Left lung (tissue), 10 donors: ENCODE data around the gene ADPRHL1. TPM values are rescaled to one million over a fixed set of nuclear protein-coding genes. Genes with fewer than 3 reads are reported as not detected.

ENCODE experiments used
- ATAC-seq: fragments of 200-7000 bp; cut with Tn5 transposase; one replicate; pipeline ENCODE4 v1.9.1; 2020; ENCODE audit warnings: moderate library complexity
- DNase-seq, 4 donors: peaks; one replicate each; pipeline ENCODE4 v3.0.0-alpha.2; 2013 to 2020
- H3K27ac ChIP-seq, 2 donors: fragments of 200-600 bp; sonication (generic) in 1 of 2; one replicate each; pipeline versions ENCODE4 v1.5.0 to v1.8.0; 2020 to 2021
- H3K27me3 ChIP-seq, 2 donors: fragments of 200-600 bp; sonication (generic) in 1 of 2; one replicate each; pipeline versions ENCODE4 v1.5.0 to v1.8.0; 2020 to 2021
- H3K36me3 ChIP-seq, 2 donors: fragments of 200-600 bp; sonication (generic) in 1 of 2; one replicate each; pipeline versions ENCODE4 v1.5.0 to v1.8.0; 2020 to 2021
- H3K4me1 ChIP-seq, 2 donors: fragments of 200-600 bp; one replicate each; pipeline ENCODE4 v1.8.0; 2021
- H3K4me3 ChIP-seq, 2 donors: fragments of 200-600 bp; sonication (generic) in 1 of 2; one replicate each; pipeline versions ENCODE4 v1.5.0 to v1.8.0; 2020 to 2021; ENCODE audit warnings: mild to moderate bottlenecking in 1 of 2
- H3K9me3 ChIP-seq, 2 donors: fragments of 200-600 bp; sonication (generic) in 1 of 2; one replicate each; pipeline versions ENCODE4 v1.5.0 to v1.8.0; 2020 to 2021
- intact Hi-C, 2 donors: fragments of 100-400 bp; cut with DNase I; formaldehyde crosslinking; loops; one replicate each; pipeline versions ENCODE4 v1.11.2 to v1.14.2; 2022
- polyA plus RNA-seq, 6 donors: library from polyadenylated mRNA; unstranded; fragments of 120-200 nt; gene quantifications; one replicate each; pipeline ENCODE4 v1.2.1, GENCODE V29; 2013; ENCODE audit not compliant: insufficient read length in 6 of 6
- total RNA-seq, 2 donors: library from RNA; stranded (reverse); fragmentation: NEBNext Ultra II Directional; extraction: Animal tissue kit (Norgen Biotek cat#: 25700); gene quantifications; one replicate each; pipeline ENCODE4 v1.2.1, GENCODE V29; 2021
- TF ChIP-seq, protein P1 (sequence below), 2 donors: fragments of 200-600 bp; sonication (generic) in 1 of 2; IDR thresholded peaks; one replicate each; pipeline versions ENCODE4 v1.5.0 to v1.8.0; 2021; ENCODE audit warnings: antibody characterized with exemption in 2 of 2
- donor health status: DM: no; HTN: yes; CAD: no.
- donor health status: DM: no; HTN: no; CAD: no.

ADPRHL1 gene
- total and polyA plus RNA-seq, 8 donors = 0.66 to 2.3 (median 1.5) TPM

DNA sequence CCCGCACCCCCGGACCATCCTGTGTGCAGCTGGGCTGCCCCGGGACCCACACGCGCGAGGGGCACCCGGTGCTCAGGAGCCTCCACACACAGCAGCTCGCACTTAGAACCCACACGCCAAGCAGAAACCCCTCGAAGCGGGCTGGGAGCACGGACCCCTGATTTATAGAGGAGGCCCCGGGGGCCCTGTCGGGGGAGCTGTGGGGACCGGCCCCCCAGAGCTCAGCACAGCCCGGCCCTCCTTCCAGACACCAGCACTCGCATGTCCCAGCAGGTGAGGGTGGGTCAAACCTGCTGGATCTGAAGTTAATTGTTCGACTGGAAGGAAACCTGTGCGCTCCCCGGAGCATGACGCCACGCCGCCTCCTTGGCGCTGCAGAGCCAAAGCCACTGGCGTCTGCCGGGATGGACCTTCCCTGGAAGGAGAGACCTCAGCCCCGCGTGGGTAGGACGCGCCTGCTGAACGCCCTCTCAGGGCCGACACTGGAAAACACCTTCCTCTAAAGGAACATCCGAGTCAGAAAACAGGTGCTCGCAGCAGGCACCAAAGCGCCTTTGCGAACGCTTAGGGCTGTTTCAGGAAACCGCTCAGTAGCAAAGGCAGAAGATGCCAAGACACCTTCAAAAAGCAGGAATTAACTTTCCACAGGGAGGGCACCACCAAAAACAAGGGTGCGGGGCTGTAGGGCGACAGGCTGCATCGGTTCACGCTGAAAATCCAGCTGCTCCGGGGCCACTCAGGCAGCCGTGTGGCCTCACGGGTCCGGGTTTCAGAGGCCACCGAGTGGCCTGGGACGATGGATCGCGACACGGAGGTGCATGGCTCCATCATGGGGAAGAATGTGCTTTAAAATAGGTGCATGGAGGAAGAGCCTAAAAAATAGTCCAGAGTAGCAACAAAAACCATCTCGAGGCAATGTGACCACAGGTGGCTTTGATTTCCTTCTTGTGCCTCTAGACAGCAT, 51.6 kb downstream of the ADPRHL1 start:
- intact Hi-C loops = no loop called here
- Histone ChIP-seq H3K4me3 (no peak overlapping the region), H3K4me1 (no peaks in the 10 kb centered on the region), H3K27me3 (peaks cover 0 to 42% of the 10 kb centered on the region in 2 donors), H3K9me3 (no peaks in the 10 kb centered on the region), H3K27ac (no peak overlapping the region), H3K36me3 (no peaks in the 10 kb centered on the region)
- TF ChIP-seq, protein P1, sequence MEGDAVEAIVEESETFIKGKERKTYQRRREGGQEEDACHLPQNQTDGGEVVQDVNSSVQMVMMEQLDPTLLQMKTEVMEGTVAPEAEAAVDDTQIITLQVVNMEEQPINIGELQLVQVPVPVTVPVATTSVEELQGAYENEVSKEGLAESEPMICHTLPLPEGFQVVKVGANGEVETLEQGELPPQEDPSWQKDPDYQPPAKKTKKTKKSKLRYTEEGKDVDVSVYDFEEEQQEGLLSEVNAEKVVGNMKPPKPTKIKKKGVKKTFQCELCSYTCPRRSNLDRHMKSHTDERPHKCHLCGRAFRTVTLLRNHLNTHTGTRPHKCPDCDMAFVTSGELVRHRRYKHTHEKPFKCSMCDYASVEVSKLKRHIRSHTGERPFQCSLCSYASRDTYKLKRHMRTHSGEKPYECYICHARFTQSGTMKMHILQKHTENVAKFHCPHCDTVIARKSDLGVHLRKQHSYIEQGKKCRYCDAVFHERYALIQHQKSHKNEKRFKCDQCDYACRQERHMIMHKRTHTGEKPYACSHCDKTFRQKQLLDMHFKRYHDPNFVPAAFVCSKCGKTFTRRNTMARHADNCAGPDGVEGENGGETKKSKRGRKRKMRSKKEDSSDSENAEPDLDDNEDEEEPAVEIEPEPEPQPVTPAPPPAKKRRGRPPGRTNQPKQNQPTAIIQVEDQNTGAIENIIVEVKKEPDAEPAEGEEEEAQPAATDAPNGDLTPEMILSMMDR (IDR thresholded peaks at IDR 0.05) = no peak
- DNase-seq (peak in 1 of 4 donors; percentile 75), ATAC-seq (no peak)

DNA sequence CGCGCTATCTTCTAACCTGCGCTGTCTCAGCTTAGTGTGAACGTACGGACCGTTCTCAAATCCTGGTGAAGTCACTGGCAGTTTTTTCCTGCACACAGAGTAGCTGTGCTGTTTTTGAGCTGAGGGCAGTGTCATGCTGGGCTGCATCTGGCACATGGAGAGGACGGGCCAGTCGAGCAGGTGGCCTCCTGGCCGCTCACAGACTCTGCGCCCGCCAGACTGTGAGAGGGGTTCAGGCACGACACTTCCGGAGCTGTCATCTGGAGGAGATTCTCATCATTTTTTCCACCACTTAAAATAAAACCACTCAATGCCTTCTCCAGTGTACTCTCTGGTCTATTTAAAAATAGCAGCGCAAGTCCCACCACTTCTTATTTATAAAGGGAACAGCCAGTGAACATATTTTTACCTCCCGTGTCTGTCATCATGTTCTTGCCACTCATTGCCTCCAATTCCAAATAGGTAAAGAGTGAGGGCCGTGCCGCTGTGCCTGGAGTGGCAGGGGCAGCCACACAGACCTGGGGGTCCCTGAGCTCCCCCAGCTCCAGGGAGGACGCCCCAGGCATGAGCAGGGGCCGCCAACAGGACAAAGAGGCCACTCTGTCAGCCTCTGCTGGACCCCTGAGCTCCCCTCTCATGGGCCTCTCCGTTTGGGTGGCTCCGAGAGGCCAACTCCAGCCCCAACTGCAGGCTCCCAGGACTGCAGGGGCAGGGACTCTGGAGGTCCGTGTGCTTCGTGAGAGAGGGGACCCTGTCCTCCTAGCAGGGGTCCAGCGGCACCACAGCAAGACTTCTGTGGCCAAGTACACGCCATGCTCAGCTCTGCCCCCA, 52.5 kb downstream of the ADPRHL1 start:
- peak; percentile 69 for ATAC-seq

DNA sequence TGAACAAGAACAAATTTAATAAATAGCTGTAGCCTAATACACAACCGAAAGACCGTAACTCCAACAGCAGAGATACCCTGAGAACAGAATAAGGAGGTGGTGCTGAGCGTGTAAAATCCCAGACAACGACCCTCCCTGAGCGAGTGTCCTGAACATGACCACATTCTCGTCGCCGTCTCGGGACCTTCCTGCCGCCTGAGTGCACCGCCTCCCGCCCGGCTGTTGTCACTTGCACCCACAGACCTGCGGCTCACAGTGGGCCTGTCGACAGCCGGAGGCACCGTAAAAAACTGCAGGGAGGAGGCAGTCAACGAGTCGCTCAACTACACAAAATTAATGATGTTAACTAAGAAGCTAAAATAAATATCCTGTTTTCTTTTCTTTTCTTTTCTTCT, 53.5 kb downstream of the ADPRHL1 start:
- no peaks in the 10 kb centered on the region for H3K4me1 ChIP-seq
- no peak for ATAC-seq
- peak in 1 of 4 donors; percentile 68 for DNase-seq
- H3K27me3 ChIP-seq = peaks cover 0 to 25% of the 10 kb centered on the region in 2 donors
- TF ChIP-seq, protein P1 (IDR thresholded peaks at IDR 0.05) = no peak
- intact Hi-C loops = loop anchor here in 1 of 2 donors (10.0 kb wide), 2 partner anchors 125 to 455 kb away; no protein-coding TSS in a partner anchor
- no peak overlapping the region for H3K4me3 ChIP-seq
- H3K27ac ChIP-seq = no peak overlapping the region
- H3K9me3 ChIP-seq = no peaks in the 10 kb centered on the region
- H3K36me3 ChIP-seq = no peaks in the 10 kb centered on the region

More for the DNA sequence above, 52.5 kb downstream of the ADPRHL1 start:
- TF ChIP-seq, protein P1 (IDR thresholded peaks at IDR 0.05) = no peak
- H3K27me3 ChIP-seq = peaks cover 0 to 33% of the 10 kb centered on the region in 2 donors
- no peak overlapping the region for H3K4me3 ChIP-seq
- no peaks in the 10 kb centered on the region for H3K4me1 ChIP-seq
- intact Hi-C loops = no loop called here
- H3K36me3 ChIP-seq = no peaks in the 10 kb centered on the region
- peak in 2 of 4 donors; percentile 51 to 56 for DNase-seq
- no peaks in the 10 kb centered on the region for H3K9me3 ChIP-seq
- peak overlapping the region in 1 of 2 donors; percentile 26 for H3K27ac ChIP-seq

DNA sequence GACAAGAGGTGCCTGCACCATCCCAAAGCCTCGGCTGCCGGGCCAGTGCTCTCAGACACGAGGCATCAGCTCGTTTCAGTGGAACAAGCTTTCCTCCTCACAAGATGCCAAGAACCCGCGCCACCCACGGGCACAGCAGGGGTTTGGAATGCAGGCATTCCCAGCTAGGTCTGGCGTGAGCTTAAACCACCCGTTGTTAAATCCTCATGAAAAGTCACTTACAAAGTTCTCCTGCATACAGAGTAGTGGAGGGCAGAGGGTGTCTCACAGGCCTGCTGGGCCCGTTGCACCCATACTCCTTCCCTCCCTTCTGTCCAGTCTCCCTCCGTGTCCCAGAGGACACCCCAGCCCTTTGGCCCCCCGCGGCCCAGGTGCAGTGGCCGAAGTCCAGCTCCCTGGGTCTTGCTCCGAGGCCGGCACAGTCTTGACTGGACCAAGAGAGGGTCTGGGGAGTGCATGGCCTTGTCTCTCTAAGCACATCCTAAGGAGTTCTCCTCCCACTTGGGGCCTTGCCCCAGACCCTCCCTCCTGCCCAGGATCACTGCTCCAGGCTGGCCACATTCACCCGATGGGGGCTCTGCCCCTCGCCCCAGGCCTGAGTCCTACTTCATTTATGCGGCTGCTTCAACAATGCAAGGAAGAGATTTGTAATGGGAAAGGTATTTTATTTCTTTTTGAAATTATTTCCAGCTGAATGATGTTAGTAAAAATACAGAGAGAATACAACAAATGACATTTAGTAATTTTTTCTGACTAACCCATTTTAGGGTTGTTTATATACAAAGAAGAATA, 54.1 kb downstream of the ADPRHL1 start:
- no peak for ATAC-seq
- Histone ChIP-seq H3K9me3 (no peaks in the 10 kb centered on the region), H3K4me1 (peaks cover 0 to 2% of the 10 kb centered on the region in 2 donors), H3K27ac (no peak overlapping the region), H3K4me3 (no peak overlapping the region), H3K27me3 (peaks cover 0 to 25% of the 10 kb centered on the region in 2 donors), H3K36me3 (no peaks in the 10 kb centered on the region)
- DNase-seq = peak in 1 of 4 donors; percentile 77
- intact Hi-C loops = loop anchor here in 1 of 2 donors (10.0 kb wide), 2 partner anchors 124 to 454 kb away; no protein-coding TSS in a partner anchor
- TF ChIP-seq, protein P1 (IDR thresholded peaks at IDR 0.05) = no peak
